Testis (tissue), 2 donors: ENCODE results near the gene CUBN.

Experiments used
- CTCF ChIP-seq, 3 experiments: fragments of 450-650 bp in 2 of 3; fragments of 200-600 bp in 1 of 3; sonication (generic) in 1 of 3; IDR thresholded peaks; one replicate each; pipeline ENCODE4 v1.5.1; 2016 to 2019; ENCODE audit warnings: antibody characterized with exemption in 3 of 3, mild to moderate bottlenecking in 2 of 3, moderate library complexity in 1 of 3
- POLR2A ChIP-seq: fragments of 450-650 bp; IDR thresholded peaks from one replicate; pipeline ENCODE4 v1.6.1; 2017; ENCODE audit warnings: antibody characterized with exemption, mild to moderate bottlenecking, moderate library complexity

- TF ChIP-seq POLR2A (no peak), CTCF (IDR thresholded peaks at IDR 0.05) (no peak)
Measured at GRCh38 chr10:17092986-17093803, 36.4 kb downstream of the CUBN start.
